ENCODE measurements around the gene GTF2H1.

- TF ChIP-seq CTCF (IDR thresholded peaks at IDR 0.05; ENCODE audit: low read length) (no peak), EZH2 (IDR thresholded peaks at IDR 0.05; ENCODE audit: borderline replicate concordance, low read length) (no peak)
Measured at GRCh38 chr11:18404062-18404461, 81.7 kb downstream of the GTF2H1 start.
